Ishikawa (cell line): Measurements from ENCODE around the gene MEIS1.

Experiments
- CEBPB ChIP-seq: IDR thresholded peaks from 2 replicates; pipeline ENCODE4 v1.6.1; 2012
- CREB1 ChIP-seq: IDR thresholded peaks from 2 replicates; pipeline ENCODE4 v1.6.1; 2012; ENCODE audit warnings: low read depth
- EGR1 ChIP-seq: IDR thresholded peaks from 2 replicates; pipeline ENCODE4 v1.6.1; 2012
- EP300 ChIP-seq: IDR thresholded peaks from 2 replicates; pipeline ENCODE4 v1.6.1; 2012; ENCODE audit warnings: borderline replicate concordance
- FOXM1 ChIP-seq: IDR thresholded peaks from 2 replicates; pipeline ENCODE4 v1.6.1; 2012; ENCODE audit warnings: low read depth, borderline replicate concordance
- NFIC ChIP-seq: IDR thresholded peaks from 2 replicates; pipeline ENCODE4 v1.6.1; 2012
- RAD21 ChIP-seq: IDR thresholded peaks from 2 replicates; pipeline ENCODE4 v1.6.1; 2012; ENCODE audit warnings: low read depth
- TAF1 ChIP-seq: IDR thresholded peaks from 2 replicates; pipeline ENCODE4 v1.6.1; 2012; ENCODE audit warnings: low read depth, mild to moderate bottlenecking
- TCF12 ChIP-seq: IDR thresholded peaks from 2 replicates; pipeline ENCODE4 v1.6.1; 2012; ENCODE audit warnings: low read depth
- TEAD4 ChIP-seq: IDR thresholded peaks from 2 replicates; pipeline ENCODE4 v1.6.1; 2012
- YY1 ChIP-seq: IDR thresholded peaks from 2 replicates; pipeline ENCODE4 v1.6.1; 2012; ENCODE audit warnings: low read depth
- ZBTB7A ChIP-seq: IDR thresholded peaks from 2 replicates; pipeline ENCODE4 v1.6.1; 2012; ENCODE audit warnings: low read depth
- TF ChIP-seq, protein P1 (sequence below): IDR thresholded peaks from 2 replicates; pipeline ENCODE4 v1.6.1; 2012; ENCODE audit warnings: low read depth, mild to moderate bottlenecking
- TF ChIP-seq, protein P2 (sequence below): IDR thresholded peaks from 2 replicates; pipeline ENCODE4 v1.6.1; 2012
- TF ChIP-seq, protein P3 (sequence below): IDR thresholded peaks from 2 replicates; pipeline ENCODE4 v1.6.1; 2012

MEIS1 gene

DNA sequence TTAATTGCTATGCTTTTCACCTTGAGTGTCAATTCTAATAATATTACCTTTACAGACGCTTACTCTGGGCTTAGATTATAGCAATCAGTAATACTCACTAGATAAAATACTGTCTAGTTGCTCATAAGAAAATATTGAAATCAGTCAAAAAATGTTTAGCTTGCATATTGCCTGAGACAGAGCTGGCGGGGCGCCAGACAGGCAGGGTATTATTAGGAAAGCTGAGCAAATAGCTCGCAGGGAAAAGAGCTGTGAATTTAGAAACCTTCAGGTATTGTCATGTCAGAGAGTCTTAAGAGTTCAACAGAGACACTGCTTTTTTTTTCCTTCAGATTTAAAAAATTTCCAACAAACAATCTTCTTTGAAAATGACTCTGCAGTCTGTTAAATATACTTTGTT lies 118.4 kb downstream of the MEIS1 start:
- peak; percentile 55 for TF ChIP-seq NFIC
- no peak for TF ChIP-seq EGR1

DNA sequence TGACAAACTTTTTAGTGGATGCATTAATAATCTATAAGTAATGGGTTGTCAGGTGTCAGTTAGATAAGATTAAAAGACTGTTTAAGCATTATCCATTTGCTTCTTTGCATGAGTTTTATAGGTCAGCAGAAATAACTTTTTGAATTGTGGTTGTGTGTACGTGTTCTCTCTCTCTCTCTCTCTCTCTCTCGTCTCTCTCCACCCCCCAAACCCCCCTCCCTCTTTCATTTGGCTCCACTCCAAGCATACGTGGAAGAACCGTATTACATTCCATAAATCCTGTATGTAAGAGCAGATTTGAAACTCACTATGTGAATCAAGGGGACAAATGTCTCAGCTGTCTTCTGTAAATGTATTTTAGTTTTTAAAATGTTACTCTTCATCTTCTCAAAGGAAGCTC lies 120.2 kb downstream of the MEIS1 start:
- TF ChIP-seq NFIC (peak; percentile 55), TEAD4 (no peak)

DNA sequence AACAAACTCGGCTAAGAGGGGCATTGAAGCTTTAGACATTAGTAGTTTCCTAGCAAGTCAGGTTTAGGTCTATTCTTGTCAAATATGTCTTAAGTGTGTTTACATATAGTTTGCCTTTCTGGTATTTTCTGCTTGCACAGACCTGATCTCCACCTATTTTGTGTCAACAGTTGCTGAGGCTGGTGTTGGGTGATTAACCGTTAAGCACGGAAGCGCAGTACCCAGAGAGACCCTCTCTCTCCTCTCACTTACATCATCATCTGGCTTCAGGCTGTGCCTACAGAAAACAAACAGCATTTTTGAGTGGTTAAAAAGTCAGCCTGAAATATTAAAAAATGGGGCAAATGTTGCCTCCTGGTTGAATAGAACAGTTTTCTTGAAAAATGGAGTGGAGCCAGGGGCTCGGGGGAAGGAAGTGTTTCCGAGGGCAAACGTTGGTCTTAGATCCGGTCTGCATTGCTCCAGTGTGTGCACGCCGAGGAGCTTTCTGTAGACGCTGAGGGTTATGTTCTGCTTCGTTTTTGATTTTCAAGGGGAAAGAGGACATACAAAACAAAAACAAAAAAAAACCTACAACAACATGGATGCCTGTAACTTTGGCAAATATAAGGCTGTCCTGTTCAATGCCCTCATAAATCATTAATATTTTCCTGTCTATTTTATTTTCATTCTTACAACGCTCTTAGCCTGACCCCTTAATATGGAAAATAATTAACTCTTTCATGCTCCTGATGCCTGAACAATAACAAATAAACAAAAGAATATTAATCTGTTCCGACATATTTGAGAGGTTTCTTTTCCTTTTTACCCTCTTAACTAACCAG lies 120.8 kb downstream of the MEIS1 start:
- no peak for TF ChIP-seq RAD21

DNA sequence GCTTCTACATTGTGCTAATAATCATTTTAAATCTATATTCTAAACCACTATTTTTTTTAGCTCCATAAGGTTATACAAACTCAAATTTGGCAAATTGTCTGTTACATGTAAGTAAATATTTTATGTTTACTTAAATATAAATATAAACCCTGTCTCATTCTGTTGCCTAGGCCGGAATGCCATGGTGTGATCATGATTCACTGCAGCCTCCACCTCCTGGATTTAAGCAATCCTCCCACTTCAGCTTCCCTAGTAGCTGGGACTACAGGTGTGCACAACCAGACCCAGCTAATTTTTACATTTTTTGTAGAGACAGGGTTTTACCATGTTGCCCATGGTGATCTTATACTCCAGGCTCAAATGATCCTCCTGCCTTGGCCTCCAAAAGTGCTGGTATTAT lies 124.7 kb downstream of the MEIS1 start:
- TF ChIP-seq, protein P1, sequence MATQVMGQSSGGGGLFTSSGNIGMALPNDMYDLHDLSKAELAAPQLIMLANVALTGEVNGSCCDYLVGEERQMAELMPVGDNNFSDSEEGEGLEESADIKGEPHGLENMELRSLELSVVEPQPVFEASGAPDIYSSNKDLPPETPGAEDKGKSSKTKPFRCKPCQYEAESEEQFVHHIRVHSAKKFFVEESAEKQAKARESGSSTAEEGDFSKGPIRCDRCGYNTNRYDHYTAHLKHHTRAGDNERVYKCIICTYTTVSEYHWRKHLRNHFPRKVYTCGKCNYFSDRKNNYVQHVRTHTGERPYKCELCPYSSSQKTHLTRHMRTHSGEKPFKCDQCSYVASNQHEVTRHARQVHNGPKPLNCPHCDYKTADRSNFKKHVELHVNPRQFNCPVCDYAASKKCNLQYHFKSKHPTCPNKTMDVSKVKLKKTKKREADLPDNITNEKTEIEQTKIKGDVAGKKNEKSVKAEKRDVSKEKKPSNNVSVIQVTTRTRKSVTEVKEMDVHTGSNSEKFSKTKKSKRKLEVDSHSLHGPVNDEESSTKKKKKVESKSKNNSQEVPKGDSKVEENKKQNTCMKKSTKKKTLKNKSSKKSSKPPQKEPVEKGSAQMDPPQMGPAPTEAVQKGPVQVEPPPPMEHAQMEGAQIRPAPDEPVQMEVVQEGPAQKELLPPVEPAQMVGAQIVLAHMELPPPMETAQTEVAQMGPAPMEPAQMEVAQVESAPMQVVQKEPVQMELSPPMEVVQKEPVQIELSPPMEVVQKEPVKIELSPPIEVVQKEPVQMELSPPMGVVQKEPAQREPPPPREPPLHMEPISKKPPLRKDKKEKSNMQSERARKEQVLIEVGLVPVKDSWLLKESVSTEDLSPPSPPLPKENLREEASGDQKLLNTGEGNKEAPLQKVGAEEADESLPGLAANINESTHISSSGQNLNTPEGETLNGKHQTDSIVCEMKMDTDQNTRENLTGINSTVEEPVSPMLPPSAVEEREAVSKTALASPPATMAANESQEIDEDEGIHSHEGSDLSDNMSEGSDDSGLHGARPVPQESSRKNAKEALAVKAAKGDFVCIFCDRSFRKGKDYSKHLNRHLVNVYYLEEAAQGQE, result no peak
- TF ChIP-seq ZBTB7A, result no peak

DNA sequence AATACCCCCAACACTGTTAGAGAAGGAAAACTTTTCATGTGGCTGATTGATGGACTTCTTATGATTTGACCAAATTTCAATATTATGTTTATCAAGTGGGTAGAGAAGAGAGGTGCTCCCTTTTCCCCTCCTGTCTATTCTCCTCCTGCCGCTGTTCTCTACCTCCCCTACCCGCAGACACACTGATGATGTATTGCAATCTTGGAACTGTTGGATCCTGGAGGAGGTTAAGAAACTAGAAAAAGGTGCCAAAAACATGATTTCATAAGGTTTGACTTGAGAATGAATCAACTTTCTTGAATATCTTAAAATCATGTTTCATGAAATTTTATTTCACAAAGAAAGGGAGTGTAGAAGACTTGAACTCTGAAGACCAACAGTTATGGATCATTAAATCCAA lies 125.8 kb downstream of the MEIS1 start:
- no peak for TF ChIP-seq TAF1
- no peak for TF ChIP-seq CREB1
- no peak for TF ChIP-seq EGR1
- TF ChIP-seq FOXM1, result no peak
- no peak for TF ChIP-seq ZBTB7A
- TF ChIP-seq, protein P2, sequence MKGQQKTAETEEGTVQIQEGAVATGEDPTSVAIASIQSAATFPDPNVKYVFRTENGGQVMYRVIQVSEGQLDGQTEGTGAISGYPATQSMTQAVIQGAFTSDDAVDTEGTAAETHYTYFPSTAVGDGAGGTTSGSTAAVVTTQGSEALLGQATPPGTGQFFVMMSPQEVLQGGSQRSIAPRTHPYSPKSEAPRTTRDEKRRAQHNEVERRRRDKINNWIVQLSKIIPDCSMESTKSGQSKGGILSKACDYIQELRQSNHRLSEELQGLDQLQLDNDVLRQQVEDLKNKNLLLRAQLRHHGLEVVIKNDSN, result no peak
- TF ChIP-seq NFIC, result no peak
- no peak for TF ChIP-seq YY1
- TF ChIP-seq TCF12, result no peak
- TF ChIP-seq, protein P3, sequence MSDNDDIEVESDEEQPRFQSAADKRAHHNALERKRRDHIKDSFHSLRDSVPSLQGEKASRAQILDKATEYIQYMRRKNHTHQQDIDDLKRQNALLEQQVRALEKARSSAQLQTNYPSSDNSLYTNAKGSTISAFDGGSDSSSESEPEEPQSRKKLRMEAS, result no peak
- TF ChIP-seq CEBPB, result no peak
- no peak for TF ChIP-seq EP300
- TF ChIP-seq TEAD4, result no peak

DNA sequence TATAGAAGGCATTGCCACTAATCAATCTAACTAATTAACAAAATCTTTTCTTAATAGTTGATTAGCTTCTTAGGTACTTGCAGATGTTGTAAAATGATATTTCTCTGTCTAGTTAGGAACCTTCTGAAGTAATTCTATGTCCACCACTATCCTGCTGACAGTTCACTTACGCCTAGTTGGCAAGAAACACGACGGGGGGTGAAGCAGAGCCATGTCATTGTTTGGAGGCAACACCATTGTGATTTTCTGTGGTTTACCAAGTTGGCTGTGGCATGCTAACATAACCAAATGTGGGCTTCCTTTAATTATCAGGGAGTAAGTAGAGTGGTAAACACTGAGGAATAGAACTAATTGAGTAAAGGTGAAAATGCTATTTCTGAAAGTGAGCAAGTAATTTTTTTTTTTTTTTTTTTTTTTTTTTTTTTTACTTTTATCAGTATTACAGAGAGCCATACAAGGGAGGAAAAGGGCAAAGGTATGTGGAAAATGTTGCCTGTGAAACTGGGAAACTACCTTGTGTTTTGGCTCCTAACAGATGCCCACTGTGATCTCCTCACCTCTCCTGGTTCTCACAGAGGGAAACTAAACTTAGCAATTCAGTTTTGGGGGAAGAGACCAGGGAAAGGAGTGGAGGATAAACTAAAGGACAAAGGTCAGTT lies 126.8 kb downstream of the MEIS1 start:
- TF ChIP-seq NFIC, result no peak
- no peak for TF ChIP-seq YY1
- TF ChIP-seq TAF1, result no peak
- TF ChIP-seq EP300, result no peak
- no peak for TF ChIP-seq TCF12
- TF ChIP-seq, protein P1, result no peak
- TF ChIP-seq RAD21, result no peak
- TF ChIP-seq, protein P2, result no peak
- TF ChIP-seq CEBPB, result no peak
- TF ChIP-seq, protein P3, result no peak
- no peak for TF ChIP-seq CREB1
- TF ChIP-seq ZBTB7A, result no peak
- no peak for TF ChIP-seq TEAD4
- no peak for TF ChIP-seq EGR1
- no peak for TF ChIP-seq FOXM1

DNA sequence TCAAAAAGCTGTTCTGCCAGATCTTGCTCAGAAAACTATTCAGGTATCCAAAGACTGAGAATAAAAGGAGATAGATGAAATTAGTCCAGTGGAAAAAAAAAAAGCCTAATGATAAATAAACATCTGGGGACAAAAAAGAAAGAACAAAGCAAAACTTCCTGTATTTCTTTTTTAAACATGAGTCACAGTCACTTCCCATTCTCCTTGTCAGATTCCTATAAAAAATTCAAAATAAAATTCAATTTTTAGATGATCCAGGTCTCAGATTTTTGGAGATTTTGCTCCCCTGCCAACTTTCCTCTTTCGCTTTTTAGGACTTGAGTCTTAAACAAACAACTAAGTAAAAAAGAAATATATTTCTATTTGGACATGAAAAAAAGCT lies 127.4 kb downstream of the MEIS1 start:
- no peak for TF ChIP-seq YY1
- no peak for TF ChIP-seq EP300
- TF ChIP-seq TCF12, result no peak
- TF ChIP-seq, protein P3, result no peak
- no peak for TF ChIP-seq EGR1
- no peak for TF ChIP-seq TAF1
- no peak for TF ChIP-seq FOXM1
- no peak for TF ChIP-seq TEAD4
- no peak for TF ChIP-seq RAD21
- TF ChIP-seq, protein P1, result no peak
- TF ChIP-seq, protein P2, result no peak
- no peak for TF ChIP-seq ZBTB7A
